Measurements from ENCODE around the gene SYT3.
A peak's percentile ranks its signal among the peaks of the same experiment; 100 is the strongest.

SYT3 gene

GRCh38 chr19:50664204-50664603 is 24.5 kb upstream of the SYT3 start:
- DNase-seq: no peak
- H3K27ac ChIP-seq: no peak overlapping the region
- no peaks in the 10 kb centered on the region for H3K27me3 ChIP-seq (ENCODE audit: insufficient read depth, low read depth, severe bottlenecking)
- H3K4me3 ChIP-seq (ENCODE audit: low read depth, low read length): no peak overlapping the region
- H3K36me3 ChIP-seq: peaks cover 14% of the 10 kb centered on the region
- TF ChIP-seq CTCF (IDR thresholded peaks at IDR 0.05; ENCODE audit: low read depth, low read length): no peak
- no peaks in the 10 kb centered on the region for H3K9me3 ChIP-seq (ENCODE audit: severe bottlenecking)

- Histone ChIP-seq H3K4me3 (ENCODE audit: low read depth, low read length) (no peak overlapping the region), H3K27ac (no peak overlapping the region), H3K9me3 (ENCODE audit: severe bottlenecking) (no peaks in the 10 kb centered on the region), H3K27me3 (ENCODE audit: insufficient read depth, low read depth, severe bottlenecking) (no peaks in the 10 kb centered on the region), H3K36me3 (peaks cover 13% of the 10 kb centered on the region)
- DNase-seq: peak; percentile 51
- 0 out of 2 replicates have a peak, but pooled peaks have one; percentile 26 for TF ChIP-seq CTCF (IDR thresholded peaks at IDR 0.05; ENCODE audit: low read depth, low read length)
Measured at GRCh38 chr19:50663482-50663790, 23.8 kb upstream of the SYT3 start.

GRCh38 chr19:50662651-50663481 is 23.2 kb upstream of the SYT3 start:
- no peaks in the 10 kb centered on the region for H3K9me3 ChIP-seq (ENCODE audit: severe bottlenecking)
- no peak for TF ChIP-seq CTCF (IDR thresholded peaks at IDR 0.05; ENCODE audit: low read depth, low read length)
- DNase-seq: no peak
- H3K27me3 ChIP-seq (ENCODE audit: insufficient read depth, low read depth, severe bottlenecking): no peaks in the 10 kb centered on the region
- peaks cover 13% of the 10 kb centered on the region for H3K36me3 ChIP-seq
- H3K4me3 ChIP-seq (ENCODE audit: low read depth, low read length): no peak overlapping the region
- H3K27ac ChIP-seq: no peak overlapping the region

- Histone ChIP-seq H3K36me3 (peaks cover 13% of the 10 kb centered on the region), H3K4me3 (ENCODE audit: low read depth, low read length) (no peak overlapping the region), H3K27me3 (ENCODE audit: insufficient read depth, low read depth, severe bottlenecking) (no peaks in the 10 kb centered on the region)
Measured at GRCh38 chr19:50661766-50662650, 22.3 kb upstream of the SYT3 start.

GRCh38 chr19:50661023-50661422 is 21.3 kb upstream of the SYT3 start:
- Histone ChIP-seq H3K27ac (no peak overlapping the region), H3K4me3 (ENCODE audit: low read depth, low read length) (no peak overlapping the region)

More at GRCh38 chr19:50661766-50662650, 22.3 kb upstream of the SYT3 start:
- DNase-seq: no peak
- Histone ChIP-seq H3K9me3 (ENCODE audit: severe bottlenecking) (no peaks in the 10 kb centered on the region), H3K27ac (no peak overlapping the region)
- no peak for TF ChIP-seq CTCF (IDR thresholded peaks at IDR 0.05; ENCODE audit: low read depth, low read length)

More at GRCh38 chr19:50661023-50661422, 21.3 kb upstream of the SYT3 start:
- no peak for TF ChIP-seq CTCF (IDR thresholded peaks at IDR 0.05; ENCODE audit: low read depth, low read length)
- Histone ChIP-seq H3K9me3 (ENCODE audit: severe bottlenecking) (no peaks in the 10 kb centered on the region), H3K27me3 (ENCODE audit: insufficient read depth, low read depth, severe bottlenecking) (no peaks in the 10 kb centered on the region), H3K36me3 (peaks cover 11% of the 10 kb centered on the region)
- DNase-seq: no peak

All from WERI-Rb-1 (cell line).